NT2/D1 (cell line): ENCODE measurements around the gene GMDS.

Experiments used
- YY1 ChIP-seq: IDR thresholded peaks from 2 replicates; pipeline ENCODE4 v1.6.1; 2011; ENCODE audit not compliant: insufficient read length, insufficient read depth
- ZNF274 ChIP-seq: IDR thresholded peaks from 2 replicates; pipeline ENCODE4 v1.6.1; 2011; ENCODE audit warnings: mild to moderate bottlenecking, low read depth, low read length

- TF ChIP-seq ZNF274 (no peak), YY1 (no peak)
These were observed 300.1 kb downstream of the GMDS start for GRCh38 chr6:1945235-1945832.
